T-helper 1 cell treated with Interleukin-12 subunit alpha and Interleukin-12 subunit beta and Interleukin-4 antibody, amounts not matched to agents 30 μg/mL and 1 μg/mL, for 36 hours (primary cell): ENCODE data around the gene PCSK6.

Experiments
- H3K27ac Mint-ChIP-seq: one replicate; pipeline ENCODE4 v1.8.0; 2021; ENCODE audit warnings: mild to moderate bottlenecking, mixed read lengths
- H3K27me3 Mint-ChIP-seq: one replicate; pipeline ENCODE4 v1.8.0; 2021; ENCODE audit warnings: low read depth, mixed read lengths
- H3K36me3 Mint-ChIP-seq: one replicate; pipeline ENCODE4 v1.8.0; 2021; ENCODE audit warnings: low read depth, mixed read lengths
- H3K4me1 Mint-ChIP-seq: one replicate; pipeline ENCODE4 v1.8.0; 2021; ENCODE audit warnings: low read depth, mixed read lengths
- H3K4me3 Mint-ChIP-seq: one replicate; pipeline ENCODE4 v1.8.0; 2021; ENCODE audit warnings: mild to moderate bottlenecking, moderate library complexity, mixed read lengths
- H3K9me3 Mint-ChIP-seq: one replicate; pipeline ENCODE4 v1.8.0; 2021; ENCODE audit warnings: mixed read lengths

The PCSK6 gene

DNA sequence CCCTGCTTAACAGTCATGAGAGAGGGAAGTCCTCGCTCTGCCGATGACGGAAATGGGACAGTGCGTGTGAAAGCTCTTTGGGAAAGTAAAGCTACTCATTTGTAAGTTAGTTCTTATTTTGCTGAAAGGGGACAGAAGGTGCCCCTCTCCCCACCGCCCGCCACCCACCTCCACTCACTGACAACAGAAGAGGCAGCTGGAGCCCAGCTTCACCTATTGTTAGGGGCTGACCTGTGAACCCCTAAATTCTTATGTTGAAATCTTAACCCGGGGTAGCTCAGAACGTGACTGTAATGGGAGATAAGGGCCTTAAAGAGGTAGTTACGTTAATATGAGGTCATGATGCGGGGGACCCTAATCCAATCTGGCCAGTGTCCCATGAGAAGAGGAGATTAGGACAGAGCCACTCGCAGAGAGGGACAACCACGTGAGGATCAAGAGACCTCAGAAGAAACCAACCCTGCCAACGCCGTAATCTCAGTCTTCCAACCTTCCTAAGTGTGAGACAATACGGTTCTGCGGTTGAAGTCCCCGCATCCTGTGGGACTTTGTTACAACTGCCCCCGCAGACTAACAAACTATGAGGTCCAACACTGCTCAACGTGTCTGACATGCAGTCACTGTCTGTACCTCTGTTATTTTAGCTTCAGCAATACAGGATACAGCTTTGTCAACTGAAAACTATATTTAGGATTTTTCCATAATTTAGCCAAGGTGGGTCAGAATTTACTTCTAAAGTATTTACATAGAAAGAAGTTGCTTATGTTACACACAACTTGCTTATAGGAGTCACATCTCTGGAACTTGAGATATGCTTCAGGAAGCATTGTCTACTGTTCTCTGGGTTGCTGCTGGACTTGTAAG lies 51.7 kb downstream of the PCSK6 start:
- H3K36me3 Mint-ChIP-seq, result no peaks in the 10 kb centered on the region
- H3K27me3 Mint-ChIP-seq, result peaks cover 11% of the 10 kb centered on the region
- no peak overlapping the region for H3K27ac Mint-ChIP-seq
- H3K4me1 Mint-ChIP-seq, result peaks cover 8% of the 10 kb centered on the region
- H3K9me3 Mint-ChIP-seq, result no peaks in the 10 kb centered on the region
- no peak overlapping the region for H3K4me3 Mint-ChIP-seq

DNA sequence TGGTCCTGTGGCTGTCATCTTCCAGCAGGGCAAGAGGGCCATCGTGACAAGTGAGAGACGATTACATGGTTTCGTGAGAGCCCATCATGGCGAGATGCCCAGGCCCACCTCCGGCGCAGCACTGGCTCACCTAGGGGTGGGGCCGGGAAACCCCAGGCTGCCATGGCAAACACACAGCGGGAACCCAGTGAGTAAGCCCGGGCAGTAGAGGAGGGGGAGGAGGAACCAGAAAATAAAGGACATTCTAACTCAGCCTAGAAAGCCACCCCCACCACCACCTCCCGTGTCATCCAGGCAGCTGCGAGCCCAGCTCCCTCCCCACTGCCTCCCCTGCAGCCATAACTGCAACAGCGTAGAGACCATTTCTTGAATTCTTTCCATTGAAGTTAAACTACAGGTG lies 52.3 kb downstream of the PCSK6 start:
- Mint-ChIP-seq H3K4me1 (peaks cover 8% of the 10 kb centered on the region), H3K27ac (no peak overlapping the region), H3K27me3 (peaks cover 10% of the 10 kb centered on the region), H3K9me3 (no peaks in the 10 kb centered on the region), H3K36me3 (no peaks in the 10 kb centered on the region), H3K4me3 (no peak overlapping the region)

DNA sequence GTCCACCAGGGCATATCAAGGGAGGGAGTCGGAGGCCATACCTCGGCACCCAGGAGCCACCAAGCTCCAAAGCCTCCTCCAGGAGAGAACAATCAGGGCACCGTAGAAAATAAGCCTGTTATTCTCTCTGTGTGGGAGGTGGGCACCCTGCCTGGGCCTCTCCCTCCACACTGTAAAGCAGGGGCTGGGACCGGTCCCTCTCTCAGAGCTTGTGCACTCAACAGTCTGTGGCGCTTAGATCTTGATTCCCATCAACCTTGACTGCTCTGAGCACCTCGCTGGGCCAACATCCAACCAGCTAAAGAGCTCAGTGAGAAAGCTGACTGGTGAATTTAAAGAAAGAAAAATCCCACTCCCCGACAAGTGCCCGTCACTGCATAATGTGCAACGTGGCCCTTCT lies 53.0 kb downstream of the PCSK6 start:
- Mint-ChIP-seq H3K27me3 (peaks cover 7% of the 10 kb centered on the region), H3K36me3 (no peaks in the 10 kb centered on the region), H3K4me3 (no peak overlapping the region), H3K4me1 (peaks cover under 1% of the 10 kb centered on the region), H3K27ac (no peak overlapping the region), H3K9me3 (no peaks in the 10 kb centered on the region)

- Mint-ChIP-seq H3K27me3 (peaks cover 7% of the 10 kb centered on the region), H3K9me3 (no peaks in the 10 kb centered on the region), H3K4me1 (no peaks in the 10 kb centered on the region), H3K36me3 (no peaks in the 10 kb centered on the region), H3K4me3 (no peak overlapping the region), H3K27ac (no peak overlapping the region)
Measured at GRCh38 chr15:101435761-101436160, 53.7 kb downstream of the PCSK6 start.

- Mint-ChIP-seq H3K36me3 (no peaks in the 10 kb centered on the region), H3K27me3 (peaks cover 7% of the 10 kb centered on the region), H3K4me1 (no peaks in the 10 kb centered on the region), H3K27ac (no peak overlapping the region), H3K4me3 (no peak overlapping the region), H3K9me3 (no peaks in the 10 kb centered on the region)
Measured at GRCh38 chr15:101434032-101434920, 55.2 kb downstream of the PCSK6 start.

DNA sequence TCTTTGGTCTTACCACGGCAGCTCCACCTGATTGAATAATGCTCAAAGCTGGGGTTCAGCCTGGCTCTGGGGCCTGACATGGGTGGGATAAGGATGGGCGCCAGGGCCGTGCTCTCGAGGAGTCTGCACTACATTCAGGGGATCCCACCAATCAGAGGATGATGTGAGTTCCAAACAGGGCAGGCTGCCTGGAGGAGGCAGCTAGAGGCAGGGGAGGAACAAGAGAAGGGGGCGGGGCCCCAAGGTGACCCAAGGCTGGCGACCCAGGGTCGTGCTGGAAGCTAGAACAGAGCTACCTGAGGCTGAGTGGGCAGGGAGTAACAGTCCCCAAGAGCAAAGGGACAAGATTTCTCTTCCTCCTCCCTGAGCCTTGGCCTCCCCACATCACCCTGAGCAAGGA lies 56.1 kb downstream of the PCSK6 start:
- H3K27ac Mint-ChIP-seq, result no peak overlapping the region
- H3K27me3 Mint-ChIP-seq, result no peaks in the 10 kb centered on the region

DNA sequence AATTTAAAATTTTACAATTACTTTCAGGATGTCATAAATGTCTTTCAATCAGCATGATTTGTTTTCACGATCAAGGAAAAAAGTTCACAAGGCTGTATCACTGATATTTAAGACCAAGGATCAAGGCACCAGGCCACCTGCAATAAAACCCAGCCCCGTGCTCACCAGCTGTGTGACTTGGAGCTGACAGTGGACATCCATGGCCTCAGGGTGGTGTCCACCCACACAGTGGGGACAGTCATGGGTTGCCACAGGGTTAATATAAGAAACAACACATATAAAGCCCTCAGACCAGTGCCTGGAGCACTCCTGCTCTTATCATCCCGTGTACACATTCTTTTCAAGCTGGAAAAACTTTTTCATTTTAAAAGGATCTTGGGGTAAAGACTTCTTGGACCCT lies 56.5 kb downstream of the PCSK6 start:
- H3K9me3 Mint-ChIP-seq, result no peaks in the 10 kb centered on the region

More for the DNA sequence above, 56.1 kb downstream of the PCSK6 start:
- H3K4me3 Mint-ChIP-seq, result no peak overlapping the region
- H3K9me3 Mint-ChIP-seq, result no peaks in the 10 kb centered on the region
- H3K4me1 Mint-ChIP-seq, result no peaks in the 10 kb centered on the region
- no peaks in the 10 kb centered on the region for H3K36me3 Mint-ChIP-seq

DNA sequence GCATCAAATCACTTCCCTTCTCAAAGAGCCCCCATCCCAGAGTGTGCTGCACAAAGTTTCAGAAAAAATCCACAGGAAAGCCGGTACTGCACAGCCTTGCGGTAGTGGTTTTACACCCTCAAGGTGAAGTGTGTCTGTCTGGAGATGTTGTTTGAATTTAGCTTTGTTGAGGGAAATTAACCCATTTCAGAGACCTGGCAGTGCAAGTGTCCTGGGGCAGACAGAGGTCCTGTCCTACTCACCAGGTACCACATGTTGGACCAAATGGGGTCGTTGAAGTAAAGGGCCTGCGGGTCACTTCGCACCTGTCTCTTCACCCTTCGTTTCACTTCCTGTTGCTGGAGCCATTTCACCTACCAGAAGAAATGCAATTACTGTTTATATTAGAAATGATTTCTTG lies 57.8 kb downstream of the PCSK6 start:
- H3K4me1 Mint-ChIP-seq, result no peaks in the 10 kb centered on the region

More for the DNA sequence above, 56.5 kb downstream of the PCSK6 start:
- H3K27me3 Mint-ChIP-seq, result no peaks in the 10 kb centered on the region
- H3K4me3 Mint-ChIP-seq, result no peak overlapping the region
- H3K36me3 Mint-ChIP-seq, result no peaks in the 10 kb centered on the region
- no peaks in the 10 kb centered on the region for H3K4me1 Mint-ChIP-seq
- no peak overlapping the region for H3K27ac Mint-ChIP-seq

GRCh38 chr15:101431301-101431700 lies 58.2 kb downstream of the PCSK6 start:
- H3K27ac Mint-ChIP-seq, result no peak overlapping the region
- no peaks in the 10 kb centered on the region for H3K9me3 Mint-ChIP-seq
- H3K4me1 Mint-ChIP-seq, result no peaks in the 10 kb centered on the region
- no peaks in the 10 kb centered on the region for H3K27me3 Mint-ChIP-seq
- no peak overlapping the region for H3K4me3 Mint-ChIP-seq
- no peaks in the 10 kb centered on the region for H3K36me3 Mint-ChIP-seq

More for the DNA sequence above, 57.8 kb downstream of the PCSK6 start:
- Mint-ChIP-seq H3K4me3 (no peak overlapping the region), H3K36me3 (no peaks in the 10 kb centered on the region), H3K27me3 (no peaks in the 10 kb centered on the region), H3K27ac (no peak overlapping the region), H3K9me3 (no peaks in the 10 kb centered on the region)

GRCh38 chr15:101429646-101430045 lies 59.9 kb downstream of the PCSK6 start:
- H3K27ac Mint-ChIP-seq, result no peak overlapping the region
- H3K4me1 Mint-ChIP-seq, result no peaks in the 10 kb centered on the region
- no peaks in the 10 kb centered on the region for H3K36me3 Mint-ChIP-seq

GRCh38 chr15:101429191-101429590 lies 60.3 kb downstream of the PCSK6 start:
- Mint-ChIP-seq H3K27me3 (no peaks in the 10 kb centered on the region), H3K4me1 (no peaks in the 10 kb centered on the region), H3K27ac (no peak overlapping the region), H3K9me3 (no peaks in the 10 kb centered on the region), H3K36me3 (no peaks in the 10 kb centered on the region), H3K4me3 (no peak overlapping the region)

More at GRCh38 chr15:101429646-101430045, 59.9 kb downstream of the PCSK6 start:
- Mint-ChIP-seq H3K4me3 (no peak overlapping the region), H3K27me3 (no peaks in the 10 kb centered on the region), H3K9me3 (no peaks in the 10 kb centered on the region)

DNA sequence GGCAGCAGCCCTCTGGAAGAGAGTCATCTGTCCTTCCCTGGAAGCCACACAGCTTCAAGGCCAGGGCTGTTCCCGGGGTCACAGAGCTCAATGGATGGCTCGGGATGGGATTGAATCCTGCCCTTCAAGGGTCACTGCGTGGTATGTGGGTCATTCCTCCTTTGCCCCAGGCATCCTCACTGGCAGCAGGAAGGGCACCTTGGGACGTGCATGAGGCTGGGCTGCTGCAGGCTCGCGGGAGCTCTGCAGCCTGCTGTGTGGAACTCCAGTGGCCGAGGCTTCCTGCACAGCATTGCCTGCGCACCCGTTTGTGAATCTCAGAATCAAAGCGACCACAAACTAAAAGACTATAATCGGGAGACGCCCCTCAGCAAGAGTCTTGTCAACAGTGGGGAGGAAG lies 60.7 kb downstream of the PCSK6 start:
- Mint-ChIP-seq H3K4me3 (no peak overlapping the region), H3K9me3 (no peaks in the 10 kb centered on the region), H3K27me3 (no peaks in the 10 kb centered on the region)

DNA sequence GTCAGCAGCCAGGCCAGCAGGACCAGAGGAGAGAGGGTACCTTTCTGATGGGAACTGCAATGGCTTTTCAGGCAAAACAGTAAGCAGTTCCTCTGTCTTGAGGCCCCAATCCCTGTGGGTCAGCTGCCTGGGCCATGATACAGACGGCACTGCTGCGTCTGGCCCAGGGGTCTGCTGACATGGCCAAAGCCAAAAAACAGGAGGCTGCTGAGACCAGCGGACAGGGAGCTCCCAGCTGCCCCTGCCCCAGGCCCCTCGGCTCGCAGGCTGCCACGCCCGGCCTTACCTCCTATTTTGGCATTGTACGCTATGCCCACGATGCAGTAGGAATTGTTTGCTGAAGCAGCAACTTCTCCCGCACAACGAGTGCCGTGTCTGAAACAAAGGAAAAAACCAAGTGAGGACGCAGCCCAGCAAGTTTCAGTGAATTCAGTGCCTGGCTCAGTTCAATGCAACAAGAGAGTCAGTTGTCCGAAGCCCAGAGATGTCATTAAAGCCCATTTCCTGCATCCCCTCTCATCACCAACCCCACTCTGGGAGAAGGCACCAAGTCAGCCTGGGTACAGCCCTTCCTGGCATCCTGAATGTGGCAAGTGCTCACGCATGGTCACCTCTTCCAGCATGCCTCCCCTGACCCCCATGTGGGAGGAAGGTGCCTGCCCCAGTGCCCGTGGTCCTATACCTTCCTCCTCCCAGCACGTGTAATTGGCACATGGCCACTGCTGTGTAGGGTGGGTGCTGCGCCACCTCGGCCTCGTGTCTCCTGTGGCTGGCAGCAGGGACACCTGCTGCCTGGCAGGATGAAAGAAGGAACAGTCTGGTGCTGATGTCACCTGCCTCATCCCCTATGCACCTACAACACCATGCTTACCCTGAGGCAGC lies 61.7 kb downstream of the PCSK6 start:
- H3K4me3 Mint-ChIP-seq, result no peak overlapping the region
- no peaks in the 10 kb centered on the region for H3K36me3 Mint-ChIP-seq
- H3K27me3 Mint-ChIP-seq, result no peaks in the 10 kb centered on the region
- no peak overlapping the region for H3K27ac Mint-ChIP-seq
- no peaks in the 10 kb centered on the region for H3K4me1 Mint-ChIP-seq
- H3K9me3 Mint-ChIP-seq, result no peaks in the 10 kb centered on the region

More for the DNA sequence above, 60.7 kb downstream of the PCSK6 start:
- Mint-ChIP-seq H3K4me1 (no peaks in the 10 kb centered on the region), H3K36me3 (no peaks in the 10 kb centered on the region), H3K27ac (no peak overlapping the region)

DNA sequence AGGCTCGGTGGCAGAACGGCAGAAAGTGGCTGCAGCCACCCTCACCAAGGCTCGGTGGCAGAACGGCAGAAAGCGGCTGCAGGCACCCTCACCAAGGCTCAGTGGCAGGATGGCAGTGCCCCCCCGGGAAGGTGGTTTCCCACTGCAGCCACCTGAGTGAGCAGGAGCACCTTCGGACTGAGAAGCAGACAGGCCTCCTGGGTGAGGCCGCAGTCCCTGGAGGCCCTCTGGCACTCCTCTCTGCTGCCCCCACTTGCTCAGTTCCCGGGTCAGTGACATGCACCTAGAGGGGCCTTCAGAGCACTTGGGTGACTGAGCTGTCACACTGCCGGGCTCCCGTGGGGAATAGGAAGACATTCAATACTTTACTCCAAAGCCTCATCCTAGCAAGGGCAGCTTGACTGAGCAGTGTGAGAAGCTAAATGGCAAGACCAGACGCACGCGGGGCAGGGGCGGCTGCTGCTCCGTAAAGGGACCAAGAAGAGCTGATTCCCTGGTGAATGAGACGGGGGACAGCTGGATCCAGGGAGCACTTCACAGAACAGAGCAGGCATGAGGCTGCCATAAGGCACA lies 62.7 kb downstream of the PCSK6 start:
- Mint-ChIP-seq H3K4me3 (no peak overlapping the region), H3K27ac (no peak overlapping the region), H3K4me1 (no peaks in the 10 kb centered on the region), H3K36me3 (no peaks in the 10 kb centered on the region), H3K9me3 (no peaks in the 10 kb centered on the region), H3K27me3 (no peaks in the 10 kb centered on the region)
